Adrenal gland (tissue), 5 donors: ENCODE measurements around the gene DNAJC15.

Source experiments
- POLR2A ChIP-seq, 2 donors: fragments of 450-650 bp; IDR thresholded peaks; one replicate each; pipeline ENCODE4 v1.6.1; 2017; ENCODE audit warnings: antibody characterized with exemption in 2 of 2, mild to moderate bottlenecking in 2 of 2, moderate library complexity in 1 of 2
- TF ChIP-seq, protein P1 (sequence below), 6 experiments: fragments of 450-650 bp in 4 of 6; fragments of 200-600 bp in 2 of 6; sonication (generic) in 1 of 6; IDR thresholded peaks; 1 replicate in 5 of 6; 2 replicates in 1 of 6; pipeline versions ENCODE4 v1.5.1 to v1.8.0; 2016 to 2021; ENCODE audit warnings: antibody characterized with exemption in 6 of 6, mild to moderate bottlenecking in 2 of 6, moderate library complexity in 1 of 6
- donor health status: DM: no; HTN: no; CAD: no.

DNA sequence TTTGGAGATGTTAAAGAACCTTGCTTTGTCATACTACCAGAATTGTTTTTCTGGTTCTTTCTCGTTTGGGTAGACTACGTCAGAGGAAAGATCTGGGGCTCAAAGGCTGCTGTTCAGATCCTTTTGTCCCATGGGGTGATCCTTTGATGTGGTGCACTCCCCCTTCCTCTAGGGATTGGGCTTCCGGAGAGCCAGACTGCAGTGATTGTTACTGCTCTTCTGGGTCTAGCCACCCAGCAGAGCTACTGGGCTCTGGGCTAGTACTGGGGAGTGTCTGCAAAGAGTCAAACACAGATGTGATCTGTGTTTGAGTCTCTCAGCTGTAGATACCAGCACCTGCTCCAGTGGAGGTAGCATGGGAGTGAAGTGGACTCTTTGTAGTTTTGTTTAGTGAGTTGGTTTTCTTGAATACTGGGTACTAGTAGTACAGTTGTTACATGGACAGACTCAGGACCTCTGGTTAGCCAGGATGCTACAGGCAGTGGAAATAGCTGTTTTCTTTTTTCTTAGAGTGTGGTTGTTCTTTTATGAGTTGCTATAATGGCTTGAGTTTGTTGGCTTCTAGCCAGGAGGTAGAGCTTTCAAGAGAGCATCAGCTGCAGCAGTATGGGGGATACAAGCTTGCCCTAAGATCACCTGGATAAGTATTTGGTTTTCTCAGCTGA, 34.4 kb downstream of the DNAJC15 start:
- no peak for TF ChIP-seq POLR2A (IDR thresholded peaks at IDR 0.05)
- TF ChIP-seq, protein P1, sequence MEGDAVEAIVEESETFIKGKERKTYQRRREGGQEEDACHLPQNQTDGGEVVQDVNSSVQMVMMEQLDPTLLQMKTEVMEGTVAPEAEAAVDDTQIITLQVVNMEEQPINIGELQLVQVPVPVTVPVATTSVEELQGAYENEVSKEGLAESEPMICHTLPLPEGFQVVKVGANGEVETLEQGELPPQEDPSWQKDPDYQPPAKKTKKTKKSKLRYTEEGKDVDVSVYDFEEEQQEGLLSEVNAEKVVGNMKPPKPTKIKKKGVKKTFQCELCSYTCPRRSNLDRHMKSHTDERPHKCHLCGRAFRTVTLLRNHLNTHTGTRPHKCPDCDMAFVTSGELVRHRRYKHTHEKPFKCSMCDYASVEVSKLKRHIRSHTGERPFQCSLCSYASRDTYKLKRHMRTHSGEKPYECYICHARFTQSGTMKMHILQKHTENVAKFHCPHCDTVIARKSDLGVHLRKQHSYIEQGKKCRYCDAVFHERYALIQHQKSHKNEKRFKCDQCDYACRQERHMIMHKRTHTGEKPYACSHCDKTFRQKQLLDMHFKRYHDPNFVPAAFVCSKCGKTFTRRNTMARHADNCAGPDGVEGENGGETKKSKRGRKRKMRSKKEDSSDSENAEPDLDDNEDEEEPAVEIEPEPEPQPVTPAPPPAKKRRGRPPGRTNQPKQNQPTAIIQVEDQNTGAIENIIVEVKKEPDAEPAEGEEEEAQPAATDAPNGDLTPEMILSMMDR (IDR thresholded peaks at IDR 0.05), result no peak
